Neural progenitor cell (in vitro differentiated cells): Measurements from ENCODE around the gene SCG3.

ENCODE experiments used
- CTCF ChIP-seq: fragments of 200-600 bp; sonication (generic); IDR thresholded peaks from 2 replicates; pipeline ENCODE4 v1.5.1; 2017; ENCODE audit warnings: antibody characterized with exemption, mild to moderate bottlenecking
- EZH2phosphoT487 ChIP-seq: fragments of 200-600 bp; sonication (generic); IDR thresholded peaks from 2 replicates; pipeline ENCODE4 v1.6.1; 2017; ENCODE audit warnings: antibody characterized with exemption

GRCh38 chr15:51768018-51768417, 86.7 kb downstream of the SCG3 start:
- no peak for TF ChIP-seq EZH2phosphoT487
- TF ChIP-seq CTCF, result no peak
